Endothelial cell (in vitro differentiated cells): ENCODE results near the gene MED27. TPM values are rescaled to one million over a fixed set of nuclear protein-coding genes. Genes with fewer than 3 reads are reported as not detected.

Source experiments
- DNase-seq: peaks from one replicate; pipeline ENCODE4 v3.0.0; 2021; ENCODE audit warnings: low spot score
- H3K27ac Mint-ChIP-seq: one replicate; pipeline ENCODE4 v1.8.0; 2021; ENCODE audit warnings: mixed read lengths, inconsistent platforms; ENCODE audit not compliant: unreplicated experiment
- H3K27me3 Mint-ChIP-seq: one replicate; pipeline ENCODE4 v1.8.0; 2021; ENCODE audit warnings: mild to moderate bottlenecking, moderate library complexity, mixed read lengths, inconsistent platforms; ENCODE audit not compliant: unreplicated experiment
- H3K36me3 Mint-ChIP-seq: one replicate; pipeline ENCODE4 v1.8.0; 2021; ENCODE audit warnings: mild to moderate bottlenecking, low read depth, mixed read lengths, inconsistent platforms; ENCODE audit not compliant: unreplicated experiment
- H3K4me1 Mint-ChIP-seq: one replicate; pipeline ENCODE4 v1.8.0; 2021; ENCODE audit warnings: mild to moderate bottlenecking, mixed read lengths, inconsistent platforms; ENCODE audit not compliant: unreplicated experiment
- H3K4me3 Mint-ChIP-seq: one replicate; pipeline ENCODE4 v1.8.0; 2021; ENCODE audit warnings: mild to moderate bottlenecking, mixed read lengths, inconsistent platforms; ENCODE audit not compliant: unreplicated experiment
- H3K9me3 Mint-ChIP-seq: one replicate; pipeline ENCODE4 v1.8.0; 2021; ENCODE audit warnings: mixed read lengths, inconsistent platforms; ENCODE audit not compliant: unreplicated experiment
- total RNA-seq: library from RNA; stranded (reverse); fragmentation: NEBNext Ultra II Directional; extraction: Animal tissue kit (Norgen Biotek cat#: 25700); gene quantifications from one replicate; pipeline ENCODE4 v1.2.1, GENCODE V29; 2021; ENCODE audit not compliant: unreplicated experiment
- TF ChIP-seq, protein P1 (sequence below): fragments of 200-600 bp; sonication (generic); IDR thresholded peaks from one replicate; pipeline ENCODE4 v1.5.0; 2021; ENCODE audit warnings: antibody characterized with exemption; ENCODE audit not compliant: unreplicated experiment

Gene MED27
- total RNA-seq, 1 donor from 2014 or later = 24.0 TPM

DNA sequence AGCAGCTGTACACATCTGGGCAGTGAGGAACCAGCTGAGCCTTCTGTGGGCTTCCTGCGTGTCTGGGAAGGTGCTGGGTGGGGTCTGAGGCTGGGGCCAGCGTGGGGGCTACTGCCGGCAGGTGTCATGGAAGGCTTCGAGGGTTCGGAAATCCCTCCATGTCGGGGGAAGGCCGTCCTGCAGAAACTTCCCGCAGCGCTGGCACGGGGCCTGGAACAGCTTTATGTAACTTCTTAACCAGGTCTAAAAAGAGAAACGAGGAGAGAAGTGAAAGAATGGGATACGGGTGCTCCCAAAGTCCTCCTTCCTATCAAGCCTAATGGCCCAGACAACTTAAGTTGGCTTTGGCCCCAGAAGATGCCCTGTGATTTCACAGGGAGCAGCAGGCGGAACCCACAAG, 219.2 kb downstream of the MED27 start:
- no peaks in the 10 kb centered on the region for H3K9me3 Mint-ChIP-seq
- peaks cover 11% of the 10 kb centered on the region for H3K4me1 Mint-ChIP-seq
- no peak overlapping the region for H3K4me3 Mint-ChIP-seq
- TF ChIP-seq, protein P1, sequence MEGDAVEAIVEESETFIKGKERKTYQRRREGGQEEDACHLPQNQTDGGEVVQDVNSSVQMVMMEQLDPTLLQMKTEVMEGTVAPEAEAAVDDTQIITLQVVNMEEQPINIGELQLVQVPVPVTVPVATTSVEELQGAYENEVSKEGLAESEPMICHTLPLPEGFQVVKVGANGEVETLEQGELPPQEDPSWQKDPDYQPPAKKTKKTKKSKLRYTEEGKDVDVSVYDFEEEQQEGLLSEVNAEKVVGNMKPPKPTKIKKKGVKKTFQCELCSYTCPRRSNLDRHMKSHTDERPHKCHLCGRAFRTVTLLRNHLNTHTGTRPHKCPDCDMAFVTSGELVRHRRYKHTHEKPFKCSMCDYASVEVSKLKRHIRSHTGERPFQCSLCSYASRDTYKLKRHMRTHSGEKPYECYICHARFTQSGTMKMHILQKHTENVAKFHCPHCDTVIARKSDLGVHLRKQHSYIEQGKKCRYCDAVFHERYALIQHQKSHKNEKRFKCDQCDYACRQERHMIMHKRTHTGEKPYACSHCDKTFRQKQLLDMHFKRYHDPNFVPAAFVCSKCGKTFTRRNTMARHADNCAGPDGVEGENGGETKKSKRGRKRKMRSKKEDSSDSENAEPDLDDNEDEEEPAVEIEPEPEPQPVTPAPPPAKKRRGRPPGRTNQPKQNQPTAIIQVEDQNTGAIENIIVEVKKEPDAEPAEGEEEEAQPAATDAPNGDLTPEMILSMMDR = no peak
- H3K27me3 Mint-ChIP-seq = peaks cover 5% of the 10 kb centered on the region
- DNase-seq = no peak
- H3K27ac Mint-ChIP-seq = no peak overlapping the region
- peaks cover 27% of the 10 kb centered on the region for H3K36me3 Mint-ChIP-seq

DNA sequence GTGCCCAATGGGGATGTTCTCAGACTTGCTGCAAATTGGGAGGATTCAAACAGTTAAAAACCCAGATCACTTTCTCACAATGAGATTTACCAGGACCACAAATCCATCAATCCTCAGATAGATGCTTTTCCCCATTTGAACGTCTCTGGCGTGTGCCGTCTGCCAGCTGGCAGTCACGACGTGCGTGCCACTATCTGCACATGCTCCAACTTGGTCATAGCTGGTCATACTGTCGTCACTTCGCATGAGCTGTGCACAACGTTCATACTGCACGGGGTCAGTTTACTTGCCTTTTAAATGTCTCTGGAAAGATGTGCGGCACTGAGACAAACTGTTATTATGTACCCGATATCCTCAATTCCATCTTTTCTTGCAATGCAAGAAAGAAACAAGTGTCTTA, 221.5 kb downstream of the MED27 start:
- peaks cover 11% of the 10 kb centered on the region for H3K4me1 Mint-ChIP-seq
- no peak overlapping the region for H3K4me3 Mint-ChIP-seq
- H3K27me3 Mint-ChIP-seq = peaks cover 4% of the 10 kb centered on the region
- no peak overlapping the region for H3K27ac Mint-ChIP-seq
- DNase-seq = no peak
- TF ChIP-seq, protein P1 = no peak
- H3K36me3 Mint-ChIP-seq = peaks cover 23% of the 10 kb centered on the region
- H3K9me3 Mint-ChIP-seq = no peaks in the 10 kb centered on the region

DNA sequence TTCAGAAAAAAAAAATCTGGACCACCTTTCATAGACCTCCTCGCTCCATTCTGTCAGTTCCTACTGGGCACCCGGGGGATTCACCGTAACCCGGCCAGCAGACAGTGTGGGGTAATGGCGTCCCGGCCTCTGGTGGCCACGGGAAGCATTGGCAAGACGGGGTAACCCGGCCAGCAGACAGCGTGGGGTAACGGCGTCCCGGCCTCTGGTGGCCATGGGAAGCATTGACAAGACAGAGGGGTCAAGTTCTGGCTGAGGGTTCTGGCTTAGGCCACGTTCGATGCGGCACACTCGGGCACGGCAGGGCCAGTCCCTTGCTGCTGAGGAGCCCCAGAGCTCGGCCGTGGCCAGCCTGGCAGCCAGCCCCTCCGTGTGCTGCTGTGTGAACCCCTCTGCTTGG, 223.6 kb downstream of the MED27 start:
- peak; percentile 35 for DNase-seq
- no peaks in the 10 kb centered on the region for H3K9me3 Mint-ChIP-seq
- TF ChIP-seq, protein P1 = peak; percentile 48
- H3K4me1 Mint-ChIP-seq = peaks cover 14% of the 10 kb centered on the region
- H3K36me3 Mint-ChIP-seq = peaks cover 8% of the 10 kb centered on the region
- no peak overlapping the region for H3K4me3 Mint-ChIP-seq
- H3K27ac Mint-ChIP-seq = no peak overlapping the region
- H3K27me3 Mint-ChIP-seq = peaks cover 1% of the 10 kb centered on the region

DNA sequence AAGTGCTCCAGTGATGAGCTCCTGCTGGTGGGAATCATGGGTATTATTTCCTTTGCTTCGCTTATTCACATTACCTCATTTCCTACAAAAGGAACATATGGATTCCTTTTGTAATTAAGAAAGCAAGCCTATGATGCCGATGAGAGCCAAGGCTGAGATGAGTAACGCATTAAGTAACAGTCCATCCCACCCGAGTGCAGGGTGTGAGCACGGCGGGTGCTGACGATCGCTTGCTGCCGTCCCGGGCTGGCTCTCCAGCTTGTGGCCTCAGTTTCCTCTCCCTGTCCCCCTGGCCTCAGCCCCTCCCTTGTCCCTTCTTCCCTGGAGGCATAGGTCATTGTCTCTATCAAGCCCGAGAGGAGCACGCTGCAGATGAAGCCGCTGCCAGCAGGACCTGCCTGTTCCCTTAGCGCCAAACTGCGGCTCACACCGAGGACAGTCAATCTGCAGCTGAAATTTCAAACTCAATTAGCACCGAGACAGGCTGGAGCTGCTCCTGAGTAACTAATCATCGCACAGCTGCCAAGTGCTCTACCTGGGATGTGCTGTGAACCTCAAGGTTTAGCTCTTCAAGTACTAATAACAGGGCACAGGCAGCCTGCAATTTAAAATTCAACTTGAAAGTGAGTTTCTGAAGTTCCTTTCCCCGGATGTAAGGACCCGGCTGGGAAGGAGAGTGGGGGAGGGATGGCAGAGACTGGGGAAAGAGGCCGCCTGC, 224.6 kb downstream of the MED27 start:
- peaks cover 14% of the 10 kb centered on the region for H3K4me1 Mint-ChIP-seq
- H3K9me3 Mint-ChIP-seq = no peaks in the 10 kb centered on the region
- peaks cover 1% of the 10 kb centered on the region for H3K27me3 Mint-ChIP-seq
- TF ChIP-seq, protein P1 = no peak
- no peak overlapping the region for H3K27ac Mint-ChIP-seq
- peaks cover 4% of the 10 kb centered on the region for H3K36me3 Mint-ChIP-seq
- DNase-seq = no peak
- no peak overlapping the region for H3K4me3 Mint-ChIP-seq

DNA sequence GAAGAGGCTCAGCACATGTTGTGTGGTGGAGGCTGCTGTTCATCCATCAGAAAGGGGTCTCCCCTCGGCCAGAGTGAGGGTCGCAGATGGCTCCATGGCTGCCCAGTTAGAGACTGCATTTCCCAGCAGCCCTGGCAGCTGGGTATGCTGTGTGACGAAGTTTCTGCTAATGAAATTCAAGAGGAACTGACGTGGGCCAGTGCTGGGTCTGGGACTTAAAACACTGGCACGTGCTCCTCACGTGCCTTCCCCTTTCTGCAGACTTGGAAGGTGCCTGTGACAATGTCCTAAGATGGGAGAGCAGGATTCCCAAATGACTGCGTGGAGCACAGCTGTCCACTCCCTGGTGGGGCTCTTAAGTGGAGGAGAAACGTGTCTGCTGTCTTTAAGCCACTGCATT, 225.3 kb downstream of the MED27 start:
- no peaks in the 10 kb centered on the region for H3K9me3 Mint-ChIP-seq

More for the DNA sequence above, 225.3 kb downstream of the MED27 start:
- Mint-ChIP-seq H3K27ac (no peak overlapping the region), H3K36me3 (no peaks in the 10 kb centered on the region), H3K4me1 (peaks cover 14% of the 10 kb centered on the region), H3K4me3 (no peak overlapping the region), H3K27me3 (peaks cover 1% of the 10 kb centered on the region)
- DNase-seq = no peak
- TF ChIP-seq, protein P1 = no peak
